Trophoblast cell (in vitro differentiated cells and primary cell): ENCODE results near the gene TMEM214.

Source experiments
- DNase-seq, 2 donors: peaks; one replicate each; pipeline ENCODE4 v3.0.0-alpha.2; 2016
- H2AFZ ChIP-seq: 2 replicates; pipeline ENCODE4 v1.6.1; 2013; ENCODE audit warnings: low read length, moderate library complexity, mild to moderate bottlenecking; ENCODE audit not compliant: insufficient read depth, poor library complexity
- H2AK5ac ChIP-seq: 2 replicates; pipeline ENCODE4 v1.6.1; 2013; ENCODE audit warnings: mild to moderate bottlenecking, low read length
- H2BK120ac ChIP-seq: 2 replicates; pipeline ENCODE4 v1.6.1; 2013; ENCODE audit warnings: low read length, mild to moderate bottlenecking, moderate library complexity; ENCODE audit not compliant: insufficient read depth, poor library complexity
- H2BK12ac ChIP-seq: 2 replicates; pipeline ENCODE4 v1.6.1; 2013; ENCODE audit warnings: mild to moderate bottlenecking, low read length, moderate library complexity
- H2BK5ac ChIP-seq: 2 replicates; pipeline ENCODE4 v1.6.1; 2013; ENCODE audit warnings: low read length, low read depth, moderate library complexity, mild to moderate bottlenecking; ENCODE audit not compliant: poor library complexity
- H3K14ac ChIP-seq: 2 replicates; pipeline ENCODE4 v1.6.1; 2013; ENCODE audit warnings: mild to moderate bottlenecking, low read length
- H3K18ac ChIP-seq: 2 replicates; pipeline ENCODE4 v1.6.1; 2013; ENCODE audit warnings: mild to moderate bottlenecking, low read length
- H3K23ac ChIP-seq: 2 replicates; pipeline ENCODE4 v1.6.1; 2013; ENCODE audit warnings: low read length
- H3K27ac ChIP-seq: 2 replicates; pipeline ENCODE4 v1.5.1; 2013; ENCODE audit warnings: low read depth, mild to moderate bottlenecking, inconsistent platforms, low read length, moderate library complexity
- H3K27me3 ChIP-seq: 2 replicates; pipeline ENCODE4 v1.6.1; 2013; ENCODE audit warnings: inconsistent platforms, mild to moderate bottlenecking, low read length, moderate library complexity; ENCODE audit not compliant: insufficient read depth
- H3K36me3 ChIP-seq, 2 experiments: 1 replicate in 1 of 2; 2 replicates in 1 of 2; pipeline ENCODE4 v1.6.1; 2013; ENCODE audit warnings: low read length in 2 of 2, mild to moderate bottlenecking in 2 of 2, moderate library complexity in 1 of 2; ENCODE audit not compliant: insufficient read depth in 2 of 2, control insufficient read depth in 1 of 2
- H3K4ac ChIP-seq: 2 replicates; pipeline ENCODE4 v1.6.1; 2013; ENCODE audit warnings: low read depth, mild to moderate bottlenecking, low read length, moderate library complexity
- H3K4me1 ChIP-seq, 2 experiments: 1 replicate in 1 of 2; 2 replicates in 1 of 2; pipeline ENCODE4 v1.6.1; 2013; ENCODE audit warnings: low read length in 2 of 2, mild to moderate bottlenecking in 2 of 2, moderate library complexity in 1 of 2; ENCODE audit not compliant: insufficient read depth in 2 of 2, control insufficient read depth in 1 of 2
- H3K4me2 ChIP-seq: 2 replicates; pipeline ENCODE4 v1.6.1; 2013; ENCODE audit warnings: inconsistent platforms, mild to moderate bottlenecking, low read length, moderate library complexity
- H3K4me3 ChIP-seq: 2 replicates; pipeline ENCODE4 v1.5.1; 2013; ENCODE audit warnings: mild to moderate bottlenecking, low read depth, low read length, inconsistent platforms
- H3K79me1 ChIP-seq: one replicate; pipeline ENCODE4 v1.6.1; 2013; ENCODE audit warnings: low read length
- H3K79me2 ChIP-seq: 2 replicates; pipeline ENCODE4 v1.6.1; 2013; ENCODE audit warnings: low read length, mild to moderate bottlenecking; ENCODE audit not compliant: control insufficient read depth, insufficient read depth, poor library complexity
- H3K9ac ChIP-seq: 2 replicates; pipeline ENCODE4 v1.6.1; 2013; ENCODE audit warnings: mild to moderate bottlenecking, low read length
- H3K9me3 ChIP-seq: 2 replicates; pipeline ENCODE4 v1.6.1; 2013; ENCODE audit warnings: low read depth, mild to moderate bottlenecking, control low read depth, inconsistent platforms, low read length; ENCODE audit not compliant: insufficient read depth
- H4K12ac ChIP-seq: 2 replicates; pipeline ENCODE4 v1.6.1; 2013; ENCODE audit warnings: low read depth, mild to moderate bottlenecking, low read length, moderate library complexity
- H4K8ac ChIP-seq: 2 replicates; pipeline ENCODE4 v1.6.1; 2013; ENCODE audit warnings: low read depth, mild to moderate bottlenecking, low read length, moderate library complexity
- H4K91ac ChIP-seq: one replicate; pipeline ENCODE4 v1.6.1; 2013; ENCODE audit warnings: low read depth, mild to moderate bottlenecking, low read length, moderate library complexity
- WGBS: extraction: QIAGEN DNeasy Blood & Tissue Kit; methylation state at CpG from one replicate; pipeline ENCODE4 v1.1.7; 2013; ENCODE audit warnings: missing lambda C conversion rate; ENCODE audit not compliant: insufficient read length, insufficient coverage; ENCODE audit errors: extremely low coverage; 5-methylcytosine and 5-hydroxymethylcytosine counted together

Gene TMEM214

DNA sequence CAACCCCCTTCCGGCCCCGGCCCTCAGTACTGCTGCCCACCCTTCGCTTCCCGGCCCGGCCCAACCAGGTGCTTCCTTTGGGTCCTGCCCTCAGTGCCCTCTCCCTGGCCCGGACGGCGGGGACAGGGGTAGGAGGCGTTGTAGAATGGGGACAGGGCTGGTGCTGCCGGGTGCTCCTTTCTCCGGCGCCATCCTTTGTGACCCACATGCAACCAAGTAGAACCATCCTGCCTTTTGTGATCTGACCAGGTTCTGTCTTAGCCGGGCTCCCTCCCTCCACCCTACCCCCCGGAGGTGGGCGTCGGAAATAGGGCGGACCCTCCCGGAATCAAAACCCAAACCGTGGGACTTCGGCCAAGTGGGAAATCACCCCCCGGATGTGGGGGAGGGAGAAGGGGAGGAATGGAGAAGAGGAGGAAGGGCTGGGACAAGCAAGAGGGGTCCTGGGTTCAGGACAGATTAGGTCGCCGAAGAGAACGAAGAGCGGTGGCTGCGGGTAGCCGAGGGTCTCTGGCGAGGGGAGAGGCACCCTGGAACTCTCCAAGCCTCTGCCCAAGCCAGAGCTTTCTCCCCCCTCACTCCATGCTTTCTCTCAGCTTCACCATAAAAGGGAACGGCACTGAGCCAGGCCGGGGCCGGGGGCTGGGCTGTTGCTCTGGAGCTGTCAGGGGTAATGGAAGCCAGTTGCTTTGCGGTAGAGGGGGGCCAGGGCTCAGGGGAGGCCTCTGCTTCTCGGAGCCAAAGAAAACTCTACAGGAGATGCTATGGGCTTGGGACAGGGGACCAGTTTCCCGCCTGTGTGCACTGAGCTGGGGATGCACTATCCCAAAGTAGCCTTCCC, 39.4 kb downstream of the TMEM214 start:
- Histone ChIP-seq H2BK5ac (peak overlapping the region; percentile 47), H3K18ac (peak overlapping the region; percentile 86), H3K9me3 (no peaks in the 10 kb centered on the region), H3K36me3 (peaks cover 23 to 30% of the 10 kb centered on the region in 2 experiments), H4K8ac (peak overlapping the region; percentile 85), H3K79me1 (peaks cover 19% of the 10 kb centered on the region), H3K4ac (peak overlapping the region; percentile 76), H4K12ac (peak overlapping the region; percentile 66), H3K4me1 (peaks cover 6 to 18% of the 10 kb centered on the region in 2 experiments), H2AK5ac (peak overlapping the region; percentile 85), H3K23ac (no peak overlapping the region), H2BK12ac (peak overlapping the region; percentile 46), H3K14ac (peak overlapping the region; percentile 83), H2AFZ (peak overlapping the region; percentile 81), H3K9ac (peak overlapping the region; percentile 87), H2BK120ac (peak overlapping the region; percentile 75), H4K91ac (peak overlapping the region; percentile 94), H3K27ac (peak overlapping the region; percentile 93), H3K4me3 (peak overlapping the region; percentile 81), H3K79me2 (peaks cover 21% of the 10 kb centered on the region), H3K4me2 (peak overlapping the region; percentile 94), H3K27me3 (no peaks in the 10 kb centered on the region)
- WGBS: no CpG with 5 or more reads among the region's 34 CpGs
- DNase-seq: no peak

- Histone ChIP-seq H3K23ac (no peak overlapping the region), H3K9me3 (no peaks in the 10 kb centered on the region), H2AFZ (no peak overlapping the region), H3K36me3 (peaks cover 19 to 24% of the 10 kb centered on the region in 2 experiments), H3K4me2 (peak overlapping the region; percentile 94), H3K18ac (no peak overlapping the region), H3K27me3 (no peaks in the 10 kb centered on the region), H2BK5ac (peak overlapping the region; percentile 15), H2AK5ac (no peak overlapping the region), H3K9ac (no peak overlapping the region), H4K91ac (peak overlapping the region; percentile 37), H3K79me2 (peaks cover 21% of the 10 kb centered on the region), H4K8ac (peak overlapping the region; percentile 85), H2BK120ac (peak overlapping the region; percentile 34), H3K14ac (no peak overlapping the region), H2BK12ac (peak overlapping the region; percentile 46), H3K79me1 (peaks cover 19% of the 10 kb centered on the region), H3K4me1 (peaks cover 6 to 18% of the 10 kb centered on the region in 2 experiments), H3K4me3 (no peak overlapping the region), H3K27ac (peak overlapping the region; percentile 93), H3K4ac (no peak overlapping the region), H4K12ac (no peak overlapping the region)
- DNase-seq: no peak
- WGBS: no CpG with 5 or more reads among the region's 5 CpGs
These were observed 40.2 kb downstream of the TMEM214 start for GRCh38 chr2:27072920-27073319.

GRCh38 chr2:27073782-27074181, 41.0 kb downstream of the TMEM214 start:
- WGBS: no CpG with 5 or more reads among the region's 2 CpGs
- Histone ChIP-seq H3K4me2 (no peak overlapping the region), H3K79me2 (peaks cover 21% of the 10 kb centered on the region), H3K9me3 (no peaks in the 10 kb centered on the region), H3K4me1 (peaks cover 6 to 18% of the 10 kb centered on the region in 2 experiments), H3K27me3 (no peaks in the 10 kb centered on the region), H3K4ac (no peak overlapping the region), H2BK120ac (no peak overlapping the region), H3K4me3 (no peak overlapping the region), H4K12ac (no peak overlapping the region), H4K91ac (no peak overlapping the region), H3K9ac (no peak overlapping the region), H2BK12ac (no peak overlapping the region), H3K18ac (no peak overlapping the region), H2AFZ (no peak overlapping the region), H2BK5ac (no peak overlapping the region), H3K79me1 (peaks cover 19% of the 10 kb centered on the region), H4K8ac (no peak overlapping the region), H3K27ac (no peak overlapping the region), H3K36me3 (peaks cover 12 to 15% of the 10 kb centered on the region in 2 experiments), H2AK5ac (no peak overlapping the region), H3K14ac (no peak overlapping the region), H3K23ac (no peak overlapping the region)
- no peak for DNase-seq

DNA sequence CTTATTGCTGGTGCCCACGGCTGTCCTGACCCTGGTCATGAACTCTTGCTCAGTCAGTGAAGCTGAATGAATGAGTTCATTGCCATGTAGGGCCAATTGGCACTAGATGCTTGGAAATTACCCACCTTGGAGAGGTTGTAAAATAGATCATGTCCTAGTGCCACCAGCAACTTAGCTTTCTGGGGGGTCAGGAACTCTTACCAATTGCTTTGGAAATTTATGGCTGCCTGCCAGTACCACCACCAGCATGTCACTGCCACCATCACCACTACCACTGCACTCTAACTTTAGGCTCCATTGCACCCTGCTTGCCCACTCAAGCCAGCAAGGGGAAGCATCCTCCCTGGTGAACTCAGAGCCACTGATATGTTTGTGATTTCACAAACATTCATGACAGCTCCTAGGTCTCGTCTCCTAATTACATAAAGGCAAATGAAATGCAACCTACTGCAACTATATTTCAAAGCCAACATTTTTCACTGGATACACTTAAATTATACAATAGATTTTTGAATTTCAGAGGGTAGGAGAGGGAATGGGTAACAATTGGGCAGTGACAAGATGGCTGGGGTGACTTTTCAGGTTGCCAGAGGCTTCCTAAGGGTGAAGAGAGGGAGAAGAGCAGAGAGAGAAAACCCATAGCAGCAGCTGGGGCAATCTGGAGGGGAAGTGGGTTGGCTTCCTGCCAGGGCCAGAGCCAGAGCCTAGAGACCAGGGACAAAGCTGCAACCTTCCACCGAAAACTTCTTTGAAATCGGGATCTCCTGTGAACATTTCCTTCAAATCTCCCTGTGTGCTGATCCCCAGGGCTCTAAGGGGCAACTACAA, 42.2 kb downstream of the TMEM214 start:
- H3K23ac ChIP-seq: no peak overlapping the region
- H2BK5ac ChIP-seq: no peak overlapping the region
- H3K18ac ChIP-seq: no peak overlapping the region
- H2BK12ac ChIP-seq: no peak overlapping the region
- no peak overlapping the region for H3K4me3 ChIP-seq
- no peak overlapping the region for H3K14ac ChIP-seq
- H3K36me3 ChIP-seq: peaks cover 3% of the 10 kb centered on the region in 2 experiments
- no peak for DNase-seq
- peaks cover 19% of the 10 kb centered on the region for H3K79me2 ChIP-seq
- H3K4ac ChIP-seq: no peak overlapping the region
- H3K9ac ChIP-seq: no peak overlapping the region
- no peaks in the 10 kb centered on the region for H3K9me3 ChIP-seq
- H3K79me1 ChIP-seq: peaks cover 19% of the 10 kb centered on the region
- H3K27me3 ChIP-seq: no peaks in the 10 kb centered on the region
- H4K8ac ChIP-seq: no peak overlapping the region
- H2BK120ac ChIP-seq: no peak overlapping the region
- no peak overlapping the region for H2AK5ac ChIP-seq
- peaks cover 6 to 14% of the 10 kb centered on the region in 2 experiments for H3K4me1 ChIP-seq
- H3K4me2 ChIP-seq: no peak overlapping the region
- WGBS: no CpG with 5 or more reads among the region's 4 CpGs
- no peak overlapping the region for H4K91ac ChIP-seq
- H4K12ac ChIP-seq: no peak overlapping the region
- H2AFZ ChIP-seq: no peak overlapping the region
- no peak overlapping the region for H3K27ac ChIP-seq
